ENCODE data around the gene LYZL4.

Gene LYZL4

DNA sequence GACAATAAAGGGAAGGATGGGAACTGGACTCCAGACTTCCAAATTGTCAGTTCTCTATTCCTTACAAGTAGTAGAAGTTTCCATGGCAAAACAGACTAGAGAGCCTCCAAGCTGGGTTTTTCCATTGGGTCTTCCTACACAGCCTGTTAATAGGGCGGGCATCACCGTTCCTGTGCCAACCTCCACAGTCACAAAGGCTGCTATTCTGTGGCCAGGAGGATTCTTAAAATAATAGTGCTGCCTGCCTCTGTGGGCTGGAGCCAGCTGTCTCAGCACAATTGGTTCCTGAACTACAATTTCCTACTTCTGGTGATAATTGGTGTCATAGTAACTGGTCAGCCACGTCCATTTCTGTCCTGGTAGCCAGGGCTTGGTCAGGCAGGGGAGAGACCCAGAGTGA is 38.6 kb downstream of the LYZL4 start:
- no peak for DNase-seq (ENCODE audit: low read depth)

DNA sequence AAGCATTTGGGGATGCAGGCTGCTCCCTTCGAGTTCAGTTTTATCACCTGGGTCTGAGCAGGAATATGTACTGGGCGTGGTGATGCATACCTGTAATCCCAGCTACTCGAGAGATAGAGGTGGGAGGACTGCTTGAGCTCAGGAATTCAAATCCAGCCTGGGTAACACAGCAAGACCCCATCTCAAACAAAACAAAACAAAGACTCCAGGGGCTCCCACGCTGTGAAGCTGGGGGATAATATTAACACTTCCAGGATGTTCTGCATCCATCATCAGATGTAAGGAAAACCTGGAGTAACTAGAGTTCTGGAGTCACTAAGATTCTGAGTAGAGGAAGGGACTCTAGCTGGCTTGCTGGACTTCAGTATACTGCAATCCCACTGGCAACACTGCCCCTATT is 40.6 kb downstream of the LYZL4 start:
- no peak for DNase-seq (ENCODE audit: low read depth)

- DNase-seq (ENCODE audit: low read depth): no peak
Measured at GRCh38 chr3:42369304-42369703, 41.1 kb downstream of the LYZL4 start.

DNA sequence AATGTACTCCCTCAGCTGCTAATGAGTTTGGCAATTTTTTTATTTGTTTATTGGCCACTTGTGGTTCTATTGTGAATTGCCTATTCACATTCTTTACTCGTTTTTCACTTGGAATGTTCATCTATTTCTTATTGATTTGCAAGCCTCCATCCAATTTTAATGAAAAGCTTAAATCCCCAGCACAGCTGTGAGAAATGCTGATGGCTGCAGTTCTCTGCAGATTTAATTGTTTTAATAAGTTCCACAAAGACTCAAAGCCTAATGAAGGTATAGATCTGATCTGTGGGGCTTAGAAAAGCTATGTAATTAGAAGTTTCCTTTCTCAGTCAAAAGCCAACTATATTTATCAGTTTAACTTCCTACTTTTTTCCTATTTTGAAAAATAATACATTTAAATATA is 41.5 kb downstream of the LYZL4 start:
- no peak for DNase-seq (ENCODE audit: low read depth)

GRCh38 chr3:42367903-42368302 is 42.5 kb downstream of the LYZL4 start:
- DNase-seq (ENCODE audit: low read depth): no peak

- no peak for DNase-seq (ENCODE audit: low read depth)
Measured at GRCh38 chr3:42366550-42366949, 43.9 kb downstream of the LYZL4 start.

DNA sequence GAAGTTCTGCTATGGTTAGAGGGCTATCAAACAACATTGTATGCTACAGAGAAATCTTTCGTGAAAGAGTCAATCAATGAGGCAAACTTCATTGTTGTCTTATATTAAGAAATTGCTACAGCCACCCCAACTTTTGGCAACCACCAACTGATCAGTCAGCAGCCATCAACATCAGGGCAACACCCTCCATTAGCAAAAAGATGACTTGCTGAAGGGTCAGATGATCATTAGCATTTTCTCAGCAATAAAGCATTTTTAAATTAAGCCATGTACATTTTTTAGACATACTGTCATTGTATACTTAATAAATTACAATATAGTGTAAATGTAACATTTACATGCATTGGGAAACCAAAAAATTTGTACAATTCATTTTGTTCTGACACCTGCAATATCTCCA is 53.1 kb downstream of the LYZL4 start:
- DNase-seq (ENCODE audit: low read depth): no peak

GRCh38 chr3:42355612-42356011 is 54.8 kb downstream of the LYZL4 start:
- DNase-seq (ENCODE audit: low read depth): no peak

DNA sequence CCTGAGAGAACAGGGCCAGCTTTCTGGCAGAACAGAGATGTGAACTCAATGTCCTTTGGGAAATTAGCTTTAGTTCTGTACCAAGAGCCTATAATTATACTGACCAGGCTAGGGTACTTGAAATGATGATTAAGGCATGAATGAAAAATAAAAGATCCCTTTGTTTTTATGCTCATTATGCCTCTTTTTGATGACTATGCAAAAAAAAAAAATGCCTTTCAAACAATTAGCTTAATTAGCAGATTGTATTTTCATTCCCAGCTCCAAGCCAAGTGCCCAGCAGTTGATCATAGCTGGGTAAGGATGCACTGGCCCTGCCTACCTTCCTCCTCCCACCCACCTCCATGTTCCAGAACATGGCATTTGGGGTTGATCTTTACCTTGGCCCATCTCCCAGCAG is 56.8 kb downstream of the LYZL4 start:
- DNase-seq (ENCODE audit: low read depth): no peak

DNA sequence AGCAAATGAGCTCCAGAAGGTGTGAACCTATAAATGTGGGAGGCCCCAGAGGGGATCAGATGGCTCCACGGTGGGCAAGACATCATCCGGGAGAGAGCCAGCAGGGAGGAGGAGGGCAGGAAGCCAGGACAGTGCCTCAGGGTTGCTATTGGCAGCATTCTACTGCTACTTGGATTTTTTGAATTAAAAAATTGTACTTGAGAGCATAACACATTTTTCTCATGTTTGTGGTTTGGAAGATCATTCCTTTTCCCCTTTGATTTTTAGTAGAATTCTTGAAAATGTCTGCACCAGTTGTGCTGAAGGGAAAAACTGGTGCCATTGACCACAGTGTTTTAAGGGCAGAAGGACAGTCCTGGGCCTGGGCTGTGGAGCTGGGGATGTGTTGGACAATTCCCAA is 59.2 kb downstream of the LYZL4 start:
- DNase-seq (ENCODE audit: low read depth): no peak

GRCh38 chr3:42349765-42350594 is 60.4 kb downstream of the LYZL4 start:
- no peak for DNase-seq (ENCODE audit: low read depth)

DNA sequence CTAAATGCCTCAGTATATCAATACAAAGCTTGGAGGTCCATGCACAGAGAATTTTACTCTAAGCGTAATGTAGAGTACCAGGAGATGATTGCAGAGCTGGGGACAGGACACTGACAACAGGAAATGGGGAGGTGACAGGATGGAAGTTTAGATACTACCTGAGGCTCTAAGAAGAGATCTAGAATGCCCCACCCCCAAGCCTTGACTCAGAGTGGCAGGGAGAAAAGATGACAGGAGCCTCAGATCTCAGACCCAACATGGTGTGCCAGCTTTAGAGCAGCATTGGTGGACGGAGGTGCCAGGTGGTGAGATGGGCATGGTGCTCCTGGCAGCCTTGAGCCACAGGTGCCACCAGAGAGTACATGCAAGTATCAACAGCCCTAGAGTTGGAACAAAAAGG is 62.5 kb downstream of the LYZL4 start:
- no peak for DNase-seq (ENCODE audit: low read depth)

All from stimulated activated CD8-positive, alpha-beta memory T cell treated with anti-CD3 and anti-CD28 coated beads, Interleukin-15, amount 100 ng/mL, for 24 hours (primary cell).